Caco-2 (cell line): ENCODE results near the gene CST4. TPM values are rescaled to one million over a fixed set of nuclear protein-coding genes. Genes with fewer than 3 reads are reported as not detected.

Experiments used
- BruUV-seq: library from RNA; stranded (reverse); fragments of 400-500 nt; replicated peaks from 2 replicates; lab custom pipeline; 2021; lab: Mats Ljungman, UMichigan
- CTCF ChIA-PET: fragments of 300-600 bp; sonication (Branson Sonifier 250); formaldehyde crosslinking; loops from one replicate; lab custom pipeline; 2022; ENCODE audit warnings: antibody characterized with exemption; lab: Charles Lee
- POLR2A ChIA-PET: fragments of 300-600 bp; sonication (Branson Sonifier 250); formaldehyde crosslinking; loops from one replicate; lab custom pipeline; 2022; ENCODE audit warnings: antibody characterized with exemption; lab: Charles Lee
- DNase-seq, 2 experiments: peaks; one replicate each; pipeline versions ENCODE4 v3.0.0 to v3.0.0-alpha.2; 2020 to 2022
- H3K27me3 ChIP-seq: replicated peaks from 2 replicates; pipeline ENCODE4 v1.6.0; 2011; ENCODE audit warnings: low read length; ENCODE audit not compliant: control insufficient read depth, insufficient read depth
- H3K36me3 ChIP-seq: 2 replicates; pipeline ENCODE4 v1.5.1; 2011; ENCODE audit warnings: low read length; ENCODE audit not compliant: control insufficient read depth, insufficient read depth
- H3K4me1 ChIP-seq: fragments of 250-450 bp; sonication (Bioruptor Pico); 2 replicates; pipeline ENCODE4 v1.5.1; 2020; ENCODE audit warnings: mild to moderate bottlenecking
- H3K4me3 ChIP-seq: 2 replicates; pipeline ENCODE4 v1.5.1; 2011; ENCODE audit warnings: low read depth, mild to moderate bottlenecking, control low read depth, low read length
- H3K9me3 ChIP-seq: fragments of 250-450 bp; sonication (Bioruptor Pico); 2 replicates; pipeline ENCODE4 v1.5.1; 2020; ENCODE audit warnings: mild to moderate bottlenecking, moderate library complexity
- H3K27ac Mint-ChIP-seq: one replicate; pipeline ENCODE4 v1.8.0; 2022; ENCODE audit warnings: mixed read lengths; ENCODE audit not compliant: unreplicated experiment
- H3K27me3 Mint-ChIP-seq: one replicate; pipeline ENCODE4 v1.8.0; 2022; ENCODE audit warnings: mixed read lengths; ENCODE audit not compliant: insufficient read depth, unreplicated experiment
- H3K36me3 Mint-ChIP-seq: one replicate; pipeline ENCODE4 v1.8.0; 2022; ENCODE audit warnings: mild to moderate bottlenecking, mixed read lengths; ENCODE audit not compliant: insufficient read depth, unreplicated experiment
- H3K4me1 Mint-ChIP-seq: one replicate; pipeline ENCODE4 v1.8.0; 2022; ENCODE audit warnings: low read depth, mixed read lengths; ENCODE audit not compliant: unreplicated experiment
- H3K4me3 Mint-ChIP-seq: one replicate; pipeline ENCODE4 v1.8.0; 2022; ENCODE audit warnings: mild to moderate bottlenecking, moderate library complexity, mixed read lengths; ENCODE audit not compliant: unreplicated experiment
- H3K9me3 Mint-ChIP-seq: one replicate; pipeline ENCODE4 v1.8.0; 2022; ENCODE audit warnings: mixed read lengths; ENCODE audit not compliant: unreplicated experiment
- intact Hi-C: fragments of 100-400 bp; cut with micrococcal nuclease; formaldehyde crosslinking; loops from one replicate; pipeline ENCODE4 v1.10.0; 2022; ENCODE audit not compliant: unreplicated experiment
- total RNA-seq: library from RNA; stranded (reverse); gene quantifications from 2 replicates; pipeline ENCODE4 v1.2.3, GENCODE V29; 2022
- TF ChIP-seq, protein P1 (sequence below), 2 experiments: fragments of 200-600 bp in 1 of 2; IDR thresholded peaks; 1 replicate in 1 of 2; 2 replicates in 1 of 2; pipeline versions ENCODE4 v1.5.1 to v1.8.0; 2011 to 2022; ENCODE audit warnings: antibody characterized with exemption in 1 of 2, control low read depth in 1 of 2, inconsistent platforms in 1 of 2, low read depth in 1 of 2, low read length in 1 of 2, mild to moderate bottlenecking in 1 of 2, moderate library complexity in 1 of 2; ENCODE audit not compliant: insufficient read depth in 1 of 2, severe bottlenecking in 1 of 2, unreplicated experiment in 1 of 2

Gene CST4
- total RNA-seq, 1 experiment from 2014 or later, result 4.2 TPM

GRCh38 chr20:23639490-23639958 is 49.3 kb downstream of the CST4 start:
- TF ChIP-seq, protein P1, sequence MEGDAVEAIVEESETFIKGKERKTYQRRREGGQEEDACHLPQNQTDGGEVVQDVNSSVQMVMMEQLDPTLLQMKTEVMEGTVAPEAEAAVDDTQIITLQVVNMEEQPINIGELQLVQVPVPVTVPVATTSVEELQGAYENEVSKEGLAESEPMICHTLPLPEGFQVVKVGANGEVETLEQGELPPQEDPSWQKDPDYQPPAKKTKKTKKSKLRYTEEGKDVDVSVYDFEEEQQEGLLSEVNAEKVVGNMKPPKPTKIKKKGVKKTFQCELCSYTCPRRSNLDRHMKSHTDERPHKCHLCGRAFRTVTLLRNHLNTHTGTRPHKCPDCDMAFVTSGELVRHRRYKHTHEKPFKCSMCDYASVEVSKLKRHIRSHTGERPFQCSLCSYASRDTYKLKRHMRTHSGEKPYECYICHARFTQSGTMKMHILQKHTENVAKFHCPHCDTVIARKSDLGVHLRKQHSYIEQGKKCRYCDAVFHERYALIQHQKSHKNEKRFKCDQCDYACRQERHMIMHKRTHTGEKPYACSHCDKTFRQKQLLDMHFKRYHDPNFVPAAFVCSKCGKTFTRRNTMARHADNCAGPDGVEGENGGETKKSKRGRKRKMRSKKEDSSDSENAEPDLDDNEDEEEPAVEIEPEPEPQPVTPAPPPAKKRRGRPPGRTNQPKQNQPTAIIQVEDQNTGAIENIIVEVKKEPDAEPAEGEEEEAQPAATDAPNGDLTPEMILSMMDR (IDR thresholded peaks at IDR 0.05; ENCODE audit: insufficient read depth in 1 of 2, low read depth in 1 of 2, low read length in 1 of 2, severe bottlenecking in 1 of 2, unreplicated experiment in 1 of 2), result no peak
- no peak overlapping the region for H3K4me3 ChIP-seq
- POLR2A ChIA-PET, result no interaction called here
- peaks cover 20% of the 10 kb centered on the region for H3K36me3 Mint-ChIP-seq
- no peaks in the 10 kb centered on the region for H3K27me3 ChIP-seq
- peaks cover 7% of the 10 kb centered on the region for H3K4me1 Mint-ChIP-seq
- no peaks in the 10 kb centered on the region for H3K36me3 ChIP-seq
- peak in 1 of 2 experiments; percentile 56 for DNase-seq
- H3K4me3 Mint-ChIP-seq, result no peak overlapping the region
- H3K9me3 Mint-ChIP-seq, result no peaks in the 10 kb centered on the region
- H3K27me3 Mint-ChIP-seq, result no peaks in the 10 kb centered on the region
- intact Hi-C loops, result loop anchor here (2.0 kb wide), 1 partner anchor 19 kb away; no protein-coding TSS in a partner anchor
- H3K27ac Mint-ChIP-seq, result no peak overlapping the region
- CTCF ChIA-PET, result no interaction called here
- H3K4me1 ChIP-seq, result peaks cover 34% of the 10 kb centered on the region
- no TSS peak for BruUV-seq
- H3K9me3 ChIP-seq, result no peaks in the 10 kb centered on the region

GRCh38 chr20:23638309-23638708 is 50.5 kb downstream of the CST4 start:
- Histone ChIP-seq H3K36me3 (no peaks in the 10 kb centered on the region), H3K9me3 (no peaks in the 10 kb centered on the region), H3K4me1 (peaks cover 34% of the 10 kb centered on the region), H3K4me3 (no peak overlapping the region), H3K27me3 (no peaks in the 10 kb centered on the region)
- Mint-ChIP-seq H3K27ac (no peak overlapping the region), H3K4me1 (peaks cover 7% of the 10 kb centered on the region), H3K36me3 (peaks cover 28% of the 10 kb centered on the region), H3K4me3 (peak overlapping the region; percentile 94), H3K9me3 (no peaks in the 10 kb centered on the region), H3K27me3 (no peaks in the 10 kb centered on the region)
- ChIA-PET CTCF (interaction anchor here (2.0 kb wide), 1 partner anchor 30 kb away, joined by 8 read pairs; no protein-coding TSS in a partner anchor), POLR2A (interaction anchor here (0.5 kb wide), 1 partner anchor 9 kb away, joined by 3 read pairs; no protein-coding TSS in a partner anchor)
- intact Hi-C loops, result loop anchor here (2.0 kb wide), 1 partner anchor 20 kb away; no protein-coding TSS in a partner anchor
- no peak for DNase-seq
- TF ChIP-seq, protein P1 (IDR thresholded peaks at IDR 0.05; ENCODE audit: insufficient read depth in 1 of 2, low read depth in 1 of 2, low read length in 1 of 2, severe bottlenecking in 1 of 2, unreplicated experiment in 1 of 2), result no peak
- no TSS peak for BruUV-seq

DNA sequence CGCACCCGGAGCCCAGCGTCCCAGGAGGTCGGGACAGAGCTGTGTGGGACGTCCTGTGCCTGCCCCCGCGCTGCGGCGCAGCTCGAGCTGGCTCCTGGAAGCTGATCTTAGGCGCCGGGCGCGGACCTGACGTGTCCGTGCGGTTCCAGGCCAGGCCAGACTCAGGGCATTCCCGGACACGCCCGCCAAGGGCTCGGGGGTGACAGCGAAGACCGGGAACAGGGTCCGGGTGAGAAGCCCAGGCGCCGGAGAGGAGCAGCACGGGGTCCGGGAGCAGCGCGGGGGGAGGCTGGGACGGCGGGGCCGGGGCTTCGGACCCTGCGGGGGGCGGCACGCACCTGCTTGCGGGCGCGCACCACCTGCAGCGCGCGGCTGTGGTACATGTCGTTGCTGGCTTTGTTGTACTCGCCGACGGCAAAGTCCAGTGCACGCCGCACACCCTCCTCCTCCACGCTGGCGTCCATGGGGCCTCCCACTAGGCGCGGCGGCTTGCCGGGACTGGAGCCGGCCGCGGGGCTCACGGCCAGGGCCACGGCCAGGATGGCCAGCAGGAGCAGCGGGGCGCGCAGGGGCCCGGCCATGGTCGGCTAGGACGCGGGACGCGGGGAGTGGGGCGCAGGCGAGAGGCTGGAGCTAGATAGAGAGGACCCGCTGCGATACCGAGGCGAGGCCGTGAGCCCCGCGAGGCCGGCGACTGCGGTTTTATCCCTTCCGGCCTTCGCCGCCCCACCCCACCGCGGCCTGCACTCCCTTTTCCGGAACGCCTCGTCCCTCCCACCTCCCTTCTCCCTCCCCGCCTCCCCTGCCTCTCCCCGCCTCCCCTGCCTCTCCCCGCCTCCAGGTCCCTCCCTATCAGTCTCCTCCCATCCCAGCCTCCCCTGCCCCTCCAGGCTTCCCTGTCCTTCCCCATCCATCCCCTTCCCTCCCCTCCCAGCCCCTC is 51.3 kb downstream of the CST4 start, which contains the start of gene CST3:
CST3 (minus strand) TSS at position 674 of the 940 bp plus-strand sequence; CDS start at position 581, 93 bp downstream.
- Histone ChIP-seq H3K4me1 (peaks cover 34% of the 10 kb centered on the region), H3K4me3 (peak within 1 kb of the TSS; percentile 75), H3K9me3 (no peaks in the 10 kb centered on the region), H3K27me3 (no peaks in the 10 kb centered on the region), H3K36me3 (no peaks in the 10 kb centered on the region)
- intact Hi-C loops, result loop anchor here (2.0 kb wide), 1 partner anchor 21 kb away; no protein-coding TSS in a partner anchor
- Mint-ChIP-seq H3K9me3 (no peaks in the 10 kb centered on the region), H3K4me1 (peaks cover 7% of the 10 kb centered on the region), H3K27me3 (no peaks in the 10 kb centered on the region), H3K36me3 (peaks cover 30% of the 10 kb centered on the region), H3K27ac (peak within 1 kb of the TSS; percentile 91), H3K4me3 (peak within 1 kb of the TSS; percentile 94)
- BruUV-seq, result no TSS peak
- POLR2A ChIA-PET, result interaction anchor here (0.5 kb wide), 1 partner anchor 8 kb away, joined by 3 read pairs; no protein-coding TSS in a partner anchor
- TF ChIP-seq, protein P1 (IDR thresholded peaks at IDR 0.05; ENCODE audit: insufficient read depth in 1 of 2, low read depth in 1 of 2, low read length in 1 of 2, severe bottlenecking in 1 of 2, unreplicated experiment in 1 of 2), result no peak
- peak; percentile 89 to 95 for DNase-seq
- CTCF ChIA-PET, result interaction anchor here (2.0 kb wide), 1 partner anchor 31 kb away, joined by 8 read pairs; no protein-coding TSS in a partner anchor
